SU-DHL-6 (cell line): ENCODE measurements around the gene HOXD11.

Source experiments
- H2AFZ ChIP-seq: fragments of 200-600 bp; sonication (generic); 2 replicates; pipeline ENCODE4 v1.6.1; 2014; ENCODE audit warnings: low read depth, mild to moderate bottlenecking, moderate library complexity, mixed read lengths, antibody characterized with exemption, low read length; ENCODE audit not compliant: severe bottlenecking
- H3F3A ChIP-seq: fragments of 200-600 bp; shearing (Covaris generic); 2 replicates; pipeline ENCODE4 v1.6.0; 2016; ENCODE audit warnings: antibody characterized with exemption, mild to moderate bottlenecking; ENCODE audit not compliant: insufficient read depth
- H3K27ac ChIP-seq: fragments of 200-600 bp; sonication (generic); 2 replicates; pipeline ENCODE4 v1.5.1; 2016; ENCODE audit warnings: low read depth, mild to moderate bottlenecking, low read length, moderate library complexity, mixed read lengths
- H3K27me3 ChIP-seq: fragments of 200-600 bp; sonication (generic), shearing (Covaris generic); 2 replicates; pipeline ENCODE4 v1.6.0; 2014; ENCODE audit warnings: mild to moderate bottlenecking, low read length
- H3K36me3 ChIP-seq: fragments of 200-600 bp; sonication (generic); 2 replicates; pipeline ENCODE4 v1.6.1; 2014; ENCODE audit warnings: mild to moderate bottlenecking, low read length, mixed read lengths
- H3K4me2 ChIP-seq: fragments of 300-600, 200-600 bp; shearing (Covaris generic), sonication (generic); 2 replicates; pipeline ENCODE4 v1.6.0; 2014; ENCODE audit warnings: low read length, low read depth, mild to moderate bottlenecking; ENCODE audit not compliant: poor library complexity, severe bottlenecking
- H3K4me3 ChIP-seq: fragments of 200-600 bp; sonication (generic); 2 replicates; pipeline ENCODE4 v1.5.1; 2014; ENCODE audit warnings: antibody characterized with exemption, low read length, mild to moderate bottlenecking, mixed read lengths; ENCODE audit not compliant: insufficient read depth, poor library complexity, severe bottlenecking
- H3K79me2 ChIP-seq: fragments of 200-600 bp; sonication (generic); 2 replicates; pipeline ENCODE4 v1.6.1; 2014; ENCODE audit warnings: mild to moderate bottlenecking, low read length, moderate library complexity; ENCODE audit not compliant: insufficient read depth
- H3K9ac ChIP-seq: fragments of 200-600 bp; sonication (generic); 2 replicates; pipeline ENCODE4 v1.7.0; 2014; ENCODE audit warnings: mild to moderate bottlenecking, low read length
- H3K9me2 ChIP-seq: fragments of 200-600 bp; sonication (generic); replicated peaks from 2 replicates; pipeline ENCODE4 v1.6.1; 2014; ENCODE audit warnings: low read length; ENCODE audit not compliant: insufficient read depth
- H3K9me3 ChIP-seq: fragments of 200-600 bp; sonication (generic); 2 replicates; pipeline ENCODE4 v1.6.1; 2014; ENCODE audit warnings: low read length, mixed read lengths; ENCODE audit not compliant: insufficient read depth
- H4K20me1 ChIP-seq: fragments of 200-600 bp; sonication (generic); 2 replicates; pipeline ENCODE4 v1.6.1; 2014; ENCODE audit warnings: low read depth, mild to moderate bottlenecking, antibody characterized with exemption, low read length, moderate library complexity, mixed read lengths
- EZH2phosphoT487 ChIP-seq: fragments of 200-600 bp; sonication (generic), shearing (Covaris generic); conservative IDR thresholded peaks from 2 replicates; pipeline ENCODE4 v1.6.1; 2018; ENCODE audit warnings: mild to moderate bottlenecking, antibody characterized with exemption, low read length, moderate library complexity, mixed read lengths
- TF ChIP-seq, protein P1 (sequence below): fragments of 200-600 bp; sonication (generic); IDR thresholded peaks from one replicate; pipeline ENCODE4 v1.5.1; 2017; ENCODE audit warnings: antibody characterized with exemption, mild to moderate bottlenecking, low read length, moderate library complexity; ENCODE audit not compliant: insufficient read depth, poor library complexity, severe bottlenecking

The HOXD11 gene

GRCh38 chr2:176089843-176090395 lies 17.2 kb upstream of the HOXD11 start:
- no peak overlapping the region for H3K4me2 ChIP-seq
- H3K9me2 ChIP-seq, result no peaks in the 10 kb centered on the region
- no peak overlapping the region for H3K9ac ChIP-seq
- H3K36me3 ChIP-seq, result no peaks in the 10 kb centered on the region
- H3K79me2 ChIP-seq, result no peaks in the 10 kb centered on the region
- H3K9me3 ChIP-seq, result no peaks in the 10 kb centered on the region
- H3K27ac ChIP-seq, result no peak overlapping the region
- no peaks in the 10 kb centered on the region for H4K20me1 ChIP-seq
- no peaks in the 10 kb centered on the region for H3K27me3 ChIP-seq
- no peaks in the 10 kb centered on the region for H3F3A ChIP-seq
- no peak overlapping the region for H2AFZ ChIP-seq
- TF ChIP-seq EZH2phosphoT487, result no peak
- TF ChIP-seq, protein P1, sequence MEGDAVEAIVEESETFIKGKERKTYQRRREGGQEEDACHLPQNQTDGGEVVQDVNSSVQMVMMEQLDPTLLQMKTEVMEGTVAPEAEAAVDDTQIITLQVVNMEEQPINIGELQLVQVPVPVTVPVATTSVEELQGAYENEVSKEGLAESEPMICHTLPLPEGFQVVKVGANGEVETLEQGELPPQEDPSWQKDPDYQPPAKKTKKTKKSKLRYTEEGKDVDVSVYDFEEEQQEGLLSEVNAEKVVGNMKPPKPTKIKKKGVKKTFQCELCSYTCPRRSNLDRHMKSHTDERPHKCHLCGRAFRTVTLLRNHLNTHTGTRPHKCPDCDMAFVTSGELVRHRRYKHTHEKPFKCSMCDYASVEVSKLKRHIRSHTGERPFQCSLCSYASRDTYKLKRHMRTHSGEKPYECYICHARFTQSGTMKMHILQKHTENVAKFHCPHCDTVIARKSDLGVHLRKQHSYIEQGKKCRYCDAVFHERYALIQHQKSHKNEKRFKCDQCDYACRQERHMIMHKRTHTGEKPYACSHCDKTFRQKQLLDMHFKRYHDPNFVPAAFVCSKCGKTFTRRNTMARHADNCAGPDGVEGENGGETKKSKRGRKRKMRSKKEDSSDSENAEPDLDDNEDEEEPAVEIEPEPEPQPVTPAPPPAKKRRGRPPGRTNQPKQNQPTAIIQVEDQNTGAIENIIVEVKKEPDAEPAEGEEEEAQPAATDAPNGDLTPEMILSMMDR, result no peak
- H3K4me3 ChIP-seq, result no peak overlapping the region

- Histone ChIP-seq H3K4me2 (no peak overlapping the region), H3K9me3 (no peaks in the 10 kb centered on the region), H3K36me3 (no peaks in the 10 kb centered on the region), H3K27ac (no peak overlapping the region), H3K79me2 (no peaks in the 10 kb centered on the region), H3K9ac (no peak overlapping the region), H3F3A (no peaks in the 10 kb centered on the region), H2AFZ (no peak overlapping the region), H3K4me3 (no peak overlapping the region), H3K9me2 (no peaks in the 10 kb centered on the region), H3K27me3 (no peaks in the 10 kb centered on the region), H4K20me1 (no peaks in the 10 kb centered on the region)
- no peak for TF ChIP-seq EZH2phosphoT487
- TF ChIP-seq, protein P1, result no peak
Measured at GRCh38 chr2:176090862-176091261, 16.2 kb upstream of the HOXD11 start.

DNA sequence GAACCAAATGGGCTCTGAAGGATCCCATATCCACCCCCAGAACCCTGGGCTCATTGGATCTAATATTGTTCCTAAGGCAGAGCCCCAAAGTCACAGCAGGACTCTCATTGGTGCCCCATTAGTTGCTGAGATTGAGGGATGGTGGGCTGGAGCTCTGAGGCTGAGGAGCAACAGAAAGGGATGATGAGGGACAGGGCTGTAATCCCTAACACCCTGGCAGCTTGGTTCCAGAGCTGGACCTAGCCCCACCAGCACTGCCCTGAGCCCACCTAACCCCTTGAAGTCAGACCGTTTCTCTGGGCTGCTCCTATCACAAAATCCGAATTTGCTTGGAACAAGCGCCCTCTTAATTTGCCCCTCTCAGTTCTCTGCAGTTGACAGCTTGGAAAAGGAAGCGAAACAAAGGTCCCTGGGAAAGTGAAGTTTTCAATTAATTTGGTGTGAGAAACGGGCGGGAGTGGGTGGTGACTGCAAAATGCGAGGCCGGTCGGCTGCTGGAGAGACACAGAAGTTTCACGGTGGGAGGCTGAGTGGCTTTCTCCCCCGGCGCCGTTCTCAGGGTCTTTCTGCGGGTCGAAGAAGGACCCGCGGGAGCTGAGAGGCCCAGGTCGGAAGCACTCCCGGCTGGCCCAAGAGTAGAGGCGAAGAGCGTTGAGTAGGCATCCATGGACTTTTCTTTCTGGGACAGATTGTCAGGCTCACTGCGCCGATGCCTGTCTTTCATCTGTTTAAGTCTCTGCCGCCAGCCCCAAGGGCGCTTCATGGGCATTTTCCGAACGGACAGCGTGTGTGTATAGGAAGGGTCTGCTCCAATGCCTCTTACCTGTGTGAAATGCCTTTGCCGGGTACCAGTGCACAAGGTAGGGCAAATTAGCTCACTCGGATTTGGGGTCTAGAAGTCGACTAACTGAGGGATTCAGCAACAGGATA lies 15.5 kb upstream of the HOXD11 start:
- Histone ChIP-seq H3K27me3 (no peaks in the 10 kb centered on the region), H3K4me3 (no peak overlapping the region), H3K9me2 (no peaks in the 10 kb centered on the region), H4K20me1 (no peaks in the 10 kb centered on the region), H3K4me2 (no peak overlapping the region), H3K79me2 (no peaks in the 10 kb centered on the region), H3K9me3 (no peaks in the 10 kb centered on the region), H3K9ac (no peak overlapping the region), H3F3A (no peaks in the 10 kb centered on the region), H3K27ac (no peak overlapping the region), H3K36me3 (no peaks in the 10 kb centered on the region), H2AFZ (no peak overlapping the region)
- TF ChIP-seq, protein P1, result no peak
- no peak for TF ChIP-seq EZH2phosphoT487
